BJ (cell line): ENCODE results near the gene LMX1B. TPM values are rescaled to one million over a fixed set of nuclear protein-coding genes. Genes with fewer than 3 reads are reported as not detected.

Experiments used
- CTCF ChIA-PET: fragments of 350-600 bp; formaldehyde crosslinking; extraction: SDS; loops from one replicate; lab custom pipeline; 2021; ENCODE audit warnings: antibody characterized with exemption, inconsistent platforms; lab: Yijun Ruan, JAX
- POLR2A ChIA-PET: fragments of 300-600 bp; sonication (Branson Sonifier 250); formaldehyde crosslinking; extraction: SDS; loops from one replicate; lab custom pipeline; 2021; ENCODE audit warnings: antibody characterized with exemption; lab: Charles Lee
- DNase-seq: peaks from one replicate; pipeline ENCODE4 v3.0.0-alpha.2; 2011; ENCODE audit warnings: low read depth
- H3K27me3 ChIP-seq: 2 replicates; pipeline ENCODE4 v1.6.0; 2011; ENCODE audit warnings: low read length; ENCODE audit not compliant: control insufficient read depth, insufficient read depth
- H3K36me3 ChIP-seq: 2 replicates; pipeline ENCODE4 v1.5.1; 2011; ENCODE audit warnings: low read length; ENCODE audit not compliant: control insufficient read depth, insufficient read depth
- H3K4me3 ChIP-seq: 2 replicates; pipeline ENCODE4 v1.5.1; 2011; ENCODE audit warnings: low read depth, mild to moderate bottlenecking, control low read depth, low read length
- CTCF ChIP-seq: IDR thresholded peaks from 2 replicates; pipeline ENCODE4 v1.5.1; 2011; ENCODE audit warnings: low read depth, mild to moderate bottlenecking, control low read depth, inconsistent platforms, low read length, moderate library complexity; ENCODE audit not compliant: insufficient read depth
- polyA plus RNA-seq: library from polyadenylated mRNA; depleted of rRNA; stranded (reverse); fragments of >200 nt; gene quantifications from 2 replicates; pipeline ENCODE4 v1.2.3, GENCODE V29; 2011

Gene LMX1B
- polyA plus RNA-seq, 1 experiment: not detected

- Histone ChIP-seq H3K4me3 (no peak overlapping the region), H3K27me3 (peaks cover 50% of the 10 kb centered on the region), H3K36me3 (no peaks in the 10 kb centered on the region)
- ChIA-PET CTCF (no interaction called here), POLR2A (no interaction called here)
- no peak for DNase-seq
- TF ChIP-seq CTCF: no peak
Observed at GRCh38 chr9:126625329-126626126, 11.8 kb downstream of the LMX1B start.

GRCh38 chr9:126626127-126626925, 12.6 kb downstream of the LMX1B start:
- ChIA-PET CTCF (no interaction called here), POLR2A (no interaction called here)
- Histone ChIP-seq H3K27me3 (peaks cover 48% of the 10 kb centered on the region), H3K36me3 (no peaks in the 10 kb centered on the region), H3K4me3 (no peak overlapping the region)
- DNase-seq: no peak
- TF ChIP-seq CTCF: no peak

GRCh38 chr9:126626926-126627233, 13.2 kb downstream of the LMX1B start:
- DNase-seq: no peak
- H3K36me3 ChIP-seq: no peaks in the 10 kb centered on the region
- CTCF ChIA-PET: interaction anchor here (0.7 kb wide), 1 partner anchor 14 kb away, joined by 3 read pairs; no protein-coding TSS in a partner anchor
- peaks cover 50% of the 10 kb centered on the region for H3K27me3 ChIP-seq
- no peak overlapping the region for H3K4me3 ChIP-seq
- POLR2A ChIA-PET: no interaction called here
- TF ChIP-seq CTCF: no peak

GRCh38 chr9:126628146-126628545, 14.4 kb downstream of the LMX1B start:
- ChIA-PET CTCF (interaction anchor here (0.8 kb wide), 1 partner anchor 15 kb away, joined by 3 read pairs; no protein-coding TSS in a partner anchor), POLR2A (no interaction called here)
- Histone ChIP-seq H3K36me3 (no peaks in the 10 kb centered on the region), H3K27me3 (peaks cover 45% of the 10 kb centered on the region), H3K4me3 (no peak overlapping the region)
- no peak for DNase-seq
- TF ChIP-seq CTCF: no peak

- no peak for DNase-seq
- no peak for TF ChIP-seq CTCF
- H3K4me3 ChIP-seq: no peak overlapping the region
- ChIA-PET POLR2A (no interaction called here), CTCF (no interaction called here)
- peaks cover 44% of the 10 kb centered on the region for H3K27me3 ChIP-seq
- H3K36me3 ChIP-seq: no peaks in the 10 kb centered on the region
Observed at GRCh38 chr9:126628969-126629674, 15.4 kb downstream of the LMX1B start.
